Mesendoderm (in vitro differentiated cells): ENCODE data around the gene E2F1.
A peak's percentile ranks its signal among the peaks of the same experiment; 100 is the strongest.

Source experiments
- DNase-seq: peaks from one replicate; pipeline ENCODE4 v3.0.0; 2013
- H2AK5ac ChIP-seq: 2 replicates; pipeline ENCODE4 v1.6.1; 2013; ENCODE audit warnings: low read length, inconsistent platforms
- H2BK120ac ChIP-seq: 2 replicates; pipeline ENCODE4 v1.6.1; 2013; ENCODE audit warnings: low read depth, mild to moderate bottlenecking, low read length, moderate library complexity, mixed read lengths
- H2BK15ac ChIP-seq: replicated peaks from 2 replicates; pipeline ENCODE4 v1.6.1; 2013; ENCODE audit warnings: low read depth, mild to moderate bottlenecking, moderate library complexity
- H2BK5ac ChIP-seq: 2 replicates; pipeline ENCODE4 v1.6.1; 2013; ENCODE audit warnings: low read length, inconsistent platforms
- H3K18ac ChIP-seq: 2 replicates; pipeline ENCODE4 v1.6.1; 2013; ENCODE audit warnings: mild to moderate bottlenecking, low read length, mixed read lengths
- H3K23ac ChIP-seq: one replicate; pipeline ENCODE4 v1.6.1; 2013; ENCODE audit warnings: low read length
- H3K27ac ChIP-seq: 2 replicates; pipeline ENCODE4 v1.5.1; 2013; ENCODE audit warnings: low read depth, mild to moderate bottlenecking, inconsistent platforms, low read length, moderate library complexity
- H3K27me3 ChIP-seq: 2 replicates; pipeline ENCODE4 v1.6.1; 2013; ENCODE audit warnings: low read length, control low read depth, mild to moderate bottlenecking, inconsistent platforms; ENCODE audit not compliant: insufficient read depth, poor library complexity
- H3K36me3 ChIP-seq: 2 replicates; pipeline ENCODE4 v1.6.1; 2013; ENCODE audit warnings: low read length, inconsistent platforms; ENCODE audit not compliant: control insufficient read depth, insufficient read depth
- H3K4ac ChIP-seq: one replicate; pipeline ENCODE4 v1.6.1; 2013; ENCODE audit warnings: low read depth, mild to moderate bottlenecking, low read length, moderate library complexity
- H3K4me1 ChIP-seq: 2 replicates; pipeline ENCODE4 v1.6.1; 2013; ENCODE audit warnings: low read depth, low read length, inconsistent platforms; ENCODE audit not compliant: control insufficient read depth
- H3K4me2 ChIP-seq: 2 replicates; pipeline ENCODE4 v1.6.1; 2013; ENCODE audit warnings: low read length
- H3K4me3 ChIP-seq: 2 replicates; pipeline ENCODE4 v1.5.1; 2013; ENCODE audit warnings: mild to moderate bottlenecking, low read length
- H3K56ac ChIP-seq: one replicate; pipeline ENCODE4 v1.6.1; 2013; ENCODE audit warnings: low read length
- H3K79me1 ChIP-seq: 2 replicates; pipeline ENCODE4 v1.6.1; 2013; ENCODE audit warnings: low read length, inconsistent platforms
- H3K79me2 ChIP-seq: 2 replicates; pipeline ENCODE4 v1.6.1; 2013; ENCODE audit warnings: mild to moderate bottlenecking, low read length; ENCODE audit not compliant: control insufficient read depth, insufficient read depth
- H3K9ac ChIP-seq: 2 replicates; pipeline ENCODE4 v1.6.1; 2013; ENCODE audit warnings: low read length, inconsistent platforms
- H4K5ac ChIP-seq: one replicate; pipeline ENCODE4 v1.6.1; 2013; ENCODE audit warnings: low read length
- H4K8ac ChIP-seq: one replicate; pipeline ENCODE4 v1.6.1; 2013; ENCODE audit warnings: low read depth, mild to moderate bottlenecking, control low read depth, low read length, moderate library complexity
- WGBS: extraction: QIAGEN DNeasy Blood & Tissue Kit; methylation state at CpG from one replicate; pipeline ENCODE4 v1.1.7; 2013; ENCODE audit warnings: low lambda C conversion rate, missing lambda C conversion rate; ENCODE audit not compliant: insufficient coverage; ENCODE audit errors: extremely low coverage; 5-methylcytosine and 5-hydroxymethylcytosine counted together

Gene E2F1

DNA sequence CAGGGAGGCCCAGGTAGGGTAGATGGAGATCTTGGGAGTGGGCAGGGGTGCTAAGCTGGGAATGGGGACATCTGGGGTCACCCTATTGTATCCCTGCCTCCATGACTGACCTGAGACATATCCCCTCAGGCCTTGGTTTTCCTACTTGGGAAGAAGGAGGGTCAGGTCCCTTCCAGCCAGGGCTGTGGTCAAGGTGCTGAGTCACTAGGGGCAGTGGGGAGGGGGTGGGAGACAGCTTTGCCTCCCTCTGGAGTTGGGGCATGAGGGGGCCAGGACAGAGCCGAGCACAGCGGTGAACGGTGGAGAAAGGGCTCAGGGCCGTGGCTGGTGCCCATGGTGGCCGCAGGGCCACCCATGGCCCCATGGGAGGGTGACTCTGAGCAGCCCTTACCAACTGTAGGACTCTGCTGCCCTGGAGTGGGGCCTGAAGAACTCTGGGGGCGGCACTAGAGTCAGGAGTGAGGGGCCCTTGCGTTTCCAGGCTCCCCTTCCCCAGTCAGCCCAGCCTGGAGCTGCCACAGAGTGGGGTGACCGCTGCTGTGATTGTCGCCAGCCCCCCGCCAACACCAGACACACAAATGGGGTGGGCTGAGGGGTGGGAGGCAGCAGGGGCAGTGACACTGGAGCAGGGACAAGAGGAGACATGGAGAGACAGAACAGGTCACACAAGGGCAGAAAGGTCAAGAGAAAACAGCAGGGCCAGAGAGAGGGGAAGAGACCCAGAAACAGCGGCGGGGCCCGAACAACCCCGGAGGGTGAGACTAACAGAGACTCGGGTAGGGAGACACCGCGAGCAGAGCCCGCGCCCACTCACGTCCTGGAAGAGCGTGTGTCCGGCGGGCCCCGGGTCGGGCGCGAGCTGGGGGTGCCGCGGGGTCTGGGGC is 12.5 kb downstream of the E2F1 start:
- Histone ChIP-seq H3K27ac (peak overlapping the region; percentile 33), H3K4me3 (peak overlapping the region; percentile 80), H3K79me1 (peaks cover 8% of the 10 kb centered on the region), H3K4ac (peak overlapping the region; percentile 74), H2AK5ac (peak overlapping the region; percentile 90), H2BK120ac (no peak overlapping the region), H3K4me1 (peaks cover 10% of the 10 kb centered on the region), H2BK5ac (peak overlapping the region; percentile 45), H2BK15ac (no peak overlapping the region), H3K36me3 (peaks cover 6% of the 10 kb centered on the region), H3K4me2 (peak overlapping the region; percentile 87), H3K79me2 (peaks cover 2% of the 10 kb centered on the region), H3K18ac (peak overlapping the region; percentile 60), H4K8ac (no peak overlapping the region), H3K27me3 (no peaks in the 10 kb centered on the region), H4K5ac (no peak overlapping the region), H3K23ac (peak overlapping the region; percentile 57), H3K56ac (peak overlapping the region; percentile 94), H3K9ac (peak overlapping the region; percentile 93)
- WGBS, result no CpG with 5 or more reads among the region's 29 CpGs
- no peak for DNase-seq

GRCh38 chr20:33673114-33673409 is 13.1 kb downstream of the E2F1 start:
- Histone ChIP-seq H3K23ac (peak overlapping the region; percentile 57), H3K4ac (peak overlapping the region; percentile 4), H3K56ac (peak overlapping the region; percentile 94), H3K27me3 (no peaks in the 10 kb centered on the region), H3K27ac (no peak overlapping the region), H3K4me2 (peak overlapping the region; percentile 87), H3K4me3 (peak overlapping the region; percentile 80), H4K5ac (no peak overlapping the region), H3K18ac (peak overlapping the region; percentile 60), H3K9ac (peak overlapping the region; percentile 93), H3K79me2 (peaks cover 2% of the 10 kb centered on the region), H3K4me1 (peaks cover 10% of the 10 kb centered on the region), H4K8ac (no peak overlapping the region), H2BK5ac (peak overlapping the region; percentile 45), H3K79me1 (peaks cover 8% of the 10 kb centered on the region), H2AK5ac (peak overlapping the region; percentile 90), H2BK15ac (no peak overlapping the region), H3K36me3 (peaks cover 8% of the 10 kb centered on the region), H2BK120ac (no peak overlapping the region)
- WGBS, result no CpG with 5 or more reads among the region's 4 CpGs
- DNase-seq, result no peak

DNA sequence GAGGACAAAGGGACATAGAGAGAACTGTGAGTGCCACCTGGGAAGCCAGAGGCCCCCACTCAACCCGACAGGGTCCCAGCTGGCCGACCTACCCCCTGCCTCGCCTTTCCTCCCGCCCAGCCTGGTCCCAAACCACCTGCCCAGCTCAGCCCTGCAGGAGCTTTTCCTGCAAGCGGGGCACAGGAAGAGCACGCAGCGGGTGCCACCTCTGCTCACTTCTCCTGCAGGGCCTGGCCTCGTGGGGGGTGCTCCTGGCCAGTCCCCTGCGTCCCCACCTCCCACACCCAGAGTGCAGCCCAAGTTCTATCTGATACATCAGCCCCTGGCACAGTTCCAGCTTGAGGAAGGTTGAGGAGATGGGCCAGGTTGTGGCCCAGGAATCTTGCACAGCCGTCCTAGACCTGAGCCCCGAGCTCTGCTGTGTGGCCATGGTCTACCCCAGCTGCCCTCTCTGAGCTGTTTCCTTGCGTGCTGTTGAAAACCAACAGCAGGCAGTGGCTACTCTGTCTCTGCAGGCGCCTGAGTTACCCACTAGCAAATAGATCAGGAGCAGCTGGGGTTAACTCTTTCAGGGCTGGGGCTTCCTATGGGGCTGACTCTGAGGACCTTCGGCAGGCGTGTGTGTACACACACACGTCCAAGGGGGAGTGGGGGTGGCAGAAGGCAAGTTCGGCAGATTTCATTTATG is 13.6 kb downstream of the E2F1 start:
- Histone ChIP-seq H2AK5ac (no peak overlapping the region), H3K56ac (peak overlapping the region; percentile 94), H2BK5ac (no peak overlapping the region), H3K4me2 (peak overlapping the region; percentile 87), H4K5ac (no peak overlapping the region), H3K79me1 (peaks cover 8% of the 10 kb centered on the region), H3K18ac (no peak overlapping the region), H2BK120ac (no peak overlapping the region), H3K4me1 (peaks cover 10% of the 10 kb centered on the region), H3K23ac (peak overlapping the region; percentile 57), H2BK15ac (no peak overlapping the region), H3K27me3 (no peaks in the 10 kb centered on the region), H3K4me3 (no peak overlapping the region), H3K36me3 (peaks cover 7% of the 10 kb centered on the region), H3K4ac (no peak overlapping the region), H4K8ac (no peak overlapping the region), H3K9ac (peak overlapping the region; percentile 93), H3K79me2 (peaks cover 2% of the 10 kb centered on the region), H3K27ac (no peak overlapping the region)
- DNase-seq, result no peak
- no CpG with 5 or more reads among the region's 17 CpGs for WGBS

DNA sequence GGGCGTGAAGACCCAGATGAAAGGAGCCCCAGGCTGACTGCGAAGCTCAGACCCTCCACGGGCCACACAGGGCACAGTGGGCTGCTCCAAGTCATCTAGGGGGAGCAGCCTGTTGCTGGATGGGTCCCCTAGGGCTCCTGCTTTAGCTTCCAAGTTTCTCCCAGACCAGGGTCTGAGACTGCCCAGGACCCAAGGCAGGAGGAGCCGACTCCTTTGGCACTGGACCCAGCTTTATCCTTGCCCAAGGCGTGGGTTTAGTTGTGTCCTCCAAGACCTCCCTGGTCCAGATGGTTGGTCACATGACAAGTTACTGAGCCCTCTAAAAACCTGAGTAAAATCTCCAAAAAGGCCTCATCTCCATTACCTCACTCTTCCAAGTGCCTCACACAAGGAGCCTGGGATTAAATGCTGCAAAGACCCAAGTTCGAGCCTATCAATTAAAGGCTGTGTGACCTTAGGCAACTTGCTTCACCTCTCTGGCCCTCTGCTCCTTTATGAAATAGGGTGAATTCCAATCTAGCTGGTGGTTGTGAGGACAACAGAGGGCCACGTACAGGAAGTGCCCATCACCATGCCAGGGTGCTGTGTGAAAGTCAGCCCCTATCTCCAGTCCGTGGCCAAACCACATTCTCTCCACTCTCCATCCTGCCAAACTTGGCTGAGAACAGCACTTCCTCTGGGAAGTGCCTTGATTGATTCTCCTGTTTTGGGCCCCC is 14.5 kb downstream of the E2F1 start:
- Histone ChIP-seq H3K79me2 (peaks cover 2% of the 10 kb centered on the region), H3K36me3 (peaks cover 5% of the 10 kb centered on the region), H2BK120ac (no peak overlapping the region), H2AK5ac (no peak overlapping the region), H3K4me2 (no peak overlapping the region), H3K9ac (no peak overlapping the region), H3K27ac (no peak overlapping the region), H3K23ac (no peak overlapping the region), H3K4ac (no peak overlapping the region), H3K56ac (no peak overlapping the region), H3K79me1 (peaks cover 8% of the 10 kb centered on the region), H3K4me3 (no peak overlapping the region), H2BK5ac (no peak overlapping the region), H3K27me3 (no peaks in the 10 kb centered on the region), H2BK15ac (no peak overlapping the region), H4K5ac (no peak overlapping the region), H3K4me1 (peaks cover 10% of the 10 kb centered on the region), H4K8ac (no peak overlapping the region), H3K18ac (no peak overlapping the region)
- DNase-seq, result no peak
- WGBS, result no CpG with 5 or more reads among the region's 8 CpGs

DNA sequence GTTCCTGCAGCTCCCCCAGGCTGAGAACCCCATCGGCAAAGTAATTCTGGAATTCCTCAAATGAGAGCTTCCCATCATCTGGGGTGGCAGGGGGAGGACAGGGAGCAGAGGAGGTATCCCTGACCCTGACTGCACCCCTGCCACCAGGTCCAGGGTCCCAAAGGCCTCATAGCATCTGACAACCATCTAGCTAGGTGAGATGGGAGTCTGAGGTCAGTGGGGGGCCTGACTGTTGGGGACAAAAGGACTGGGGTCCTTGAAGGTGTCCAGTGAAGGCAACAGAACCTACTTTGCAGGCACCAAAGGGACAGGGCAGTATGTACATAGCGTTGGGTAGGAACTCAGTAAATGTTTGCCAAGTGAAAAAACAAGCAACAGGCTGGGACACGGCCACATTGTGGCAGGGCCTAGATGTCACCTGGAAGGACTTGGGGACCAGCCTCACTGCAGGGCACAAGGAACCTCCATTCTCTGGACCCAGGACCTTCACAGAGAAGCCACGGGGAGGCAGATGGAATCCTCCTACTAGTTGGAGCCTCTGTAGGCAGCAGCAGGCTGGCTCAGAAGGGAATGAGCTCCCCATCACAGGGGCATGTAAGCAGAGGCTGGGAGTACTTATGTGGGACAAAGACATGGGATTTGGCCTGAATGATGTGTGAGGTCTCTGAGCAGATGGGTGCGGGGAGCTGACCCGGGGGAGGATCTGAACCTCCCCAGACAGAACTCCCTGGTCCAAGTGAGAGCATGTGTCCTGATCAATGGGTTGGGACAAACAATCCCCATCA is 15.3 kb downstream of the E2F1 start:
- no peak overlapping the region for H4K8ac ChIP-seq
- H3K4me2 ChIP-seq, result no peak overlapping the region
- no peak overlapping the region for H3K18ac ChIP-seq
- H3K56ac ChIP-seq, result no peak overlapping the region
- no peak overlapping the region for H2BK15ac ChIP-seq
- peaks cover 5% of the 10 kb centered on the region for H3K36me3 ChIP-seq
- WGBS, result no CpG with 5 or more reads among the region's 6 CpGs
- peaks cover 2% of the 10 kb centered on the region for H3K79me2 ChIP-seq
- no peak overlapping the region for H4K5ac ChIP-seq
- no peak overlapping the region for H3K4ac ChIP-seq
- no peak overlapping the region for H2BK5ac ChIP-seq
- H3K4me3 ChIP-seq, result no peak overlapping the region
- H2BK120ac ChIP-seq, result no peak overlapping the region
- H3K79me1 ChIP-seq, result peaks cover 8% of the 10 kb centered on the region
- H3K4me1 ChIP-seq, result peaks cover 12% of the 10 kb centered on the region
- no peak overlapping the region for H2AK5ac ChIP-seq
- no peak for DNase-seq
- no peak overlapping the region for H3K27ac ChIP-seq
- no peak overlapping the region for H3K9ac ChIP-seq
- H3K27me3 ChIP-seq, result no peaks in the 10 kb centered on the region
- no peak overlapping the region for H3K23ac ChIP-seq
